A549 (cell line): ENCODE measurements around the gene PLA2G2C. TPM values are rescaled to one million over a fixed set of nuclear protein-coding genes. Genes with fewer than 3 reads are reported as not detected.

Experiments used
- ATAC-seq, 2 experiments: fragments of 200-7000 bp in 1 of 2; fragments of >200 bp in 1 of 2; cut with Nextera tagmentation in 1 of 2; cut with Tn5 transposase in 1 of 2; 3 replicates each; pipeline versions ENCODE4 v1.8.0 to v1.9.1; 2018 to 2020; ENCODE audit warnings: mild to moderate bottlenecking in 1 of 2, moderate library complexity in 1 of 2
- CTCF ChIA-PET: fragments of 300-600 bp; sonication (Branson Sonifier 250); formaldehyde crosslinking; extraction: SDS; loops from one replicate; lab custom pipeline; 2021; ENCODE audit warnings: antibody characterized with exemption, inconsistent platforms; lab: Yijun Ruan, JAX
- POLR2A ChIA-PET: fragments of 350-600 bp; formaldehyde crosslinking; extraction: SDS; loops from one replicate; lab custom pipeline; 2021; ENCODE audit warnings: antibody characterized with exemption, inconsistent platforms; lab: Yijun Ruan, JAX
- DNase-seq, 2 experiments: peaks; one replicate each; pipeline versions ENCODE4 v3.0.0 to v3.0.0-alpha.2; 2011 to 2016; ENCODE audit warnings: low read depth in 1 of 2, low spot score in 1 of 2
- FAIRE-seq: peaks from 2 replicates; lab custom pipeline; 2011; peaks lifted over from hg19 to GRCh38; lab: Jason Lieb, UNC
- H3K27ac ChIP-seq, 2 experiments: fragments of >200 bp; sonication (Bioruptor Twin); formaldehyde crosslinking; 3 replicates each; pipeline ENCODE4 v1.5.1; 2016 to 2017
- H3K4me1 ChIP-seq: fragments of >200 bp; sonication (Bioruptor Twin); formaldehyde crosslinking; 3 replicates; pipeline ENCODE4 v1.6.1; 2016
- H3K4me2 ChIP-seq: fragments of >200 bp; sonication (Bioruptor Twin); formaldehyde crosslinking; 3 replicates; pipeline ENCODE4 v1.6.1; 2016
- H3K4me3 ChIP-seq: fragments of >200 bp; sonication (Bioruptor Twin); formaldehyde crosslinking; 3 replicates; pipeline ENCODE4 v1.5.1; 2016
- H3K9me3 ChIP-seq: fragments of >200 bp; sonication (Bioruptor Twin); formaldehyde crosslinking; 3 replicates; pipeline ENCODE4 v1.6.1; 2016
- BCL3 ChIP-seq: fragments of >200 bp; sonication (Bioruptor Twin); formaldehyde crosslinking; IDR thresholded peaks from 3 replicates; pipeline ENCODE4 v1.6.1; 2016
- BHLHE40 ChIP-seq: IDR thresholded peaks from 2 replicates; pipeline ENCODE4 v1.6.1; 2012; ENCODE audit warnings: low read depth, low read length, inconsistent platforms
- CBX2 ChIP-seq: fragments of 200-600 bp; sonication (generic); IDR thresholded peaks from 2 replicates; pipeline ENCODE4 v1.6.1; 2016; ENCODE audit warnings: low read depth, mild to moderate bottlenecking, borderline replicate concordance
- CEBPB ChIP-seq, 2 experiments: fragments of >200 bp in 1 of 2; sonication (Bioruptor Twin) in 1 of 2; formaldehyde crosslinking in 1 of 2; IDR thresholded peaks; 2 replicates each; pipeline ENCODE4 v1.6.1; 2012 to 2016
- CHD2 ChIP-seq: fragments of 150-350 bp; IDR thresholded peaks from 2 replicates; pipeline ENCODE4 v1.6.1; 2014; ENCODE audit warnings: low read length; ENCODE audit not compliant: partially characterized antibody
- EP300 ChIP-seq, 2 experiments: fragments of >200 bp; sonication (Bioruptor Twin); formaldehyde crosslinking; IDR thresholded peaks; 2 replicates in 1 of 2; 3 replicates in 1 of 2; pipeline ENCODE4 v1.6.1; 2016 to 2017
- HDAC2 ChIP-seq: fragments of 200-600 bp; sonication (generic); IDR thresholded peaks from 2 replicates; pipeline ENCODE4 v1.6.1; 2016
- HOXB13 ChIP-seq: fragments of 250-450 bp; sonication (Bioruptor Pico); IDR thresholded peaks from 2 replicates; pipeline ENCODE4 v1.5.0; 2020; ENCODE audit warnings: low read depth, mild to moderate bottlenecking, moderate library complexity
- KDM5A ChIP-seq: fragments of 200-600 bp; sonication (generic); IDR thresholded peaks from 2 replicates; pipeline ENCODE4 v1.6.1; 2016; ENCODE audit warnings: antibody characterized with exemption, mild to moderate bottlenecking
- MAFK ChIP-seq: fragments of 450-650 bp; IDR thresholded peaks from 2 replicates; pipeline ENCODE4 v1.6.1; 2014; ENCODE audit not compliant: partially characterized antibody
- PHF8 ChIP-seq: fragments of 200-600 bp; sonication (generic); IDR thresholded peaks from 2 replicates; pipeline ENCODE4 v1.6.1; 2016; ENCODE audit warnings: low read depth, mild to moderate bottlenecking, antibody characterized with exemption, moderate library complexity, borderline replicate concordance
- POLR2AphosphoS2 ChIP-seq: conservative IDR thresholded peaks from 2 replicates; pipeline ENCODE4 v1.6.1; 2012; ENCODE audit warnings: low read length, improper control_type of control experiment, inconsistent platforms
- WGBS: methylation state at CpG from one replicate; pipeline ENCODE4 v1.1.6; 2017; ENCODE audit errors: missing lambda C conversion rate; 5-methylcytosine and 5-hydroxymethylcytosine counted together
- polyA plus RNA-seq, 4 experiments: library from polyadenylated mRNA; depleted of rRNA in 3 of 4; stranded (reverse); fragments of >200 nt; fragmentation: RNase III in 1 of 4; extraction: RNeasy Plus Mini Kit Qiagen cat#74134 plus additional on column Dnase treatment in 1 of 4; gene quantifications; 2 replicates in 3 of 4; 3 replicates in 1 of 4; pipeline ENCODE4 v1.2.3, GENCODE V29; 2011 to 2017
- TF ChIP-seq, protein P1 (sequence below): IDR thresholded peaks from 2 replicates; pipeline ENCODE4 v1.6.1; 2012; ENCODE audit warnings: low read depth, borderline replicate concordance

The PLA2G2C gene
- polyA plus RNA-seq, 2 of the 4 experiments (the other 2 are of a cell fraction): not detected

DNA sequence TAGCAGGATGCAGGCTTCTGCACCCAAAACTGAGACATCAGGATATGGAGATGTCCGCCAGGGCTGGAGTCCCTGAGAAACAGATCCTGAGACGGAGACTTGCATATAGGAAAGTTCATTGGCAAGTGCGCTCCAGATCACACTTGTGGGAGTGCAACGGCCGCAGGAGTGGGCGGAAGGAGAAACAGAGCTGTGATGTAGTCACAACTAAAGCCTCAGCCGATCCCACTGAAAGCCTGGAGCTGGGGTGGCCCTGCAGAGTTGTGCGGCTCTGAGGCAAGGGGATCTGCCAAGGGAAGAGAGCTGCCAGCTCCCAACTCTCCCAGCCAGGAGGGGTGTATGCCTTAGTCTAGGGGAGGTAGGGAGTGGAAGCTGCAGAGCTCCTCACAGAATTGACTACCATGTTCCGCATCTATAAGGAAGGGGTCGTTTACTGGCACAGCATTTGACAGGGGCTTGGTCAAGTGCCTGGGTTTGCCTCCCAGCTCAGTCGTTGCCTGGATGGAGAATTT, 42.1 kb upstream of the PLA2G2C start:
- 77% methylated on average over 9 of the region's 11 CpGs for WGBS
- no peak overlapping the region for H3K4me3 ChIP-seq
- H3K27ac ChIP-seq: no peak overlapping the region
- H3K4me1 ChIP-seq: no peaks in the 10 kb centered on the region
- DNase-seq: no peak
- ChIA-PET CTCF (interaction anchor here (1.3 to 6.7 kb wide), 3 partner anchors 9 to 34 kb away, joined by 3 to 32 read pairs (median 4); no protein-coding TSS in a partner anchor), POLR2A (no interaction called here)
- no peak overlapping the region for H3K4me2 ChIP-seq
- no peaks in the 10 kb centered on the region for H3K9me3 ChIP-seq
- TF ChIP-seq CEBPB (IDR thresholded peaks at IDR 0.05) (no peak), KDM5A (no peak), BCL3 (no peak), BHLHE40 (no peak), CHD2 (no peak), MAFK (no peak), CBX2 (no peak), POLR2AphosphoS2 (no peak), EP300 (IDR thresholded peaks at IDR 0.05) (no peak)
- TF ChIP-seq, protein P1, sequence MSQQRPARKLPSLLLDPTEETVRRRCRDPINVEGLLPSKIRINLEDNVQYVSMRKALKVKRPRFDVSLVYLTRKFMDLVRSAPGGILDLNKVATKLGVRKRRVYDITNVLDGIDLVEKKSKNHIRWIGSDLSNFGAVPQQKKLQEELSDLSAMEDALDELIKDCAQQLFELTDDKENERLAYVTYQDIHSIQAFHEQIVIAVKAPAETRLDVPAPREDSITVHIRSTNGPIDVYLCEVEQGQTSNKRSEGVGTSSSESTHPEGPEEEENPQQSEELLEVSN: no peak
- ATAC-seq: no peak
- no peak for FAIRE-seq

DNA sequence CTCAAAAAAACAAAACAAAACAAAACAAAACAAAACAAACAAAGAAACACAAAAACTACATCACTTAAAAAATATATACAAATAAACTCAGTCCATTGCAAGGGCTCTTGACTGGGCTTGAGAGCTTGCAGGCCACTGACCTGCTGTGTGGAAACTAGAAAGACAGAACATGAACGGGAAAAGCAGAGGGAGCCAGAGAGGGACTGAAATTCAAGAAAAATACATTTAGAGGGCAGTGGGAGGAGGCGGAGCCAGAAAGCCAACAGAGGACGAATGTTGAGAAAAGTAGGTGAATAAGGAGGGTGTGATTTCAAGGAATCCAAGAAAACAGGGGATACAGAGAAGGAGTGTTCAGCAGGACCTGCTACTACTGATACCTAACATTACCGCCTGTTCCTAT, 41.4 kb upstream of the PLA2G2C start:
- Histone ChIP-seq H3K4me2 (no peak overlapping the region), H3K4me1 (no peaks in the 10 kb centered on the region), H3K4me3 (no peak overlapping the region), H3K27ac (no peak overlapping the region), H3K9me3 (no peaks in the 10 kb centered on the region)
- FAIRE-seq (no peak), DNase-seq (no peak), ATAC-seq (no peak)
- POLR2A ChIA-PET: no interaction called here
- CTCF ChIA-PET: interaction anchor here (1.3 to 6.7 kb wide), 3 partner anchors 8 to 33 kb away, joined by 3 to 32 read pairs (median 4); no protein-coding TSS in a partner anchor
- 46% methylated on average over 4 of the region's 4 CpGs for WGBS
- no peak for TF ChIP-seq CHD2
- TF ChIP-seq POLR2AphosphoS2: no peak
- TF ChIP-seq PHF8: no peak

- ChIA-PET CTCF (interaction anchor here (1.6 to 6.7 kb wide), 2 partner anchors 11 to 270 kb away, joined by 5 to 32 read pairs; no protein-coding TSS in a partner anchor), POLR2A (no interaction called here)
- DNase-seq: no peak
- H3K9me3 ChIP-seq: no peaks in the 10 kb centered on the region
- no peak overlapping the region for H3K27ac ChIP-seq
- ATAC-seq: no peak
- no peak overlapping the region for H3K4me3 ChIP-seq
- H3K4me1 ChIP-seq: no peaks in the 10 kb centered on the region
- no peak for FAIRE-seq
- WGBS: 56% methylated on average over 3 of the region's 3 CpGs
- TF ChIP-seq, protein P1: no peak
- TF ChIP-seq HDAC2 (no peak), HOXB13 (no peak), BCL3 (no peak)
- no peak overlapping the region for H3K4me2 ChIP-seq
Observed at GRCh38 chr1:20224546-20224945, 38.2 kb upstream of the PLA2G2C start.
